Loucy (cell line): Measurements from ENCODE around the gene NXT1.

ENCODE experiments used
- H2AFZ ChIP-seq: fragments of 200-600 bp; sonication (generic); 2 replicates; pipeline ENCODE4 v1.6.0; 2016; ENCODE audit warnings: antibody characterized with exemption, mild to moderate bottlenecking, low read length, moderate library complexity
- H3F3A ChIP-seq: fragments of 200-600 bp; 2 replicates; pipeline ENCODE4 v1.6.0; 2016; ENCODE audit warnings: antibody characterized with exemption, low read depth, mild to moderate bottlenecking
- H3K27me3 ChIP-seq: fragments of 200-600 bp; sonication (generic); 2 replicates; pipeline ENCODE4 v1.6.1; 2014; ENCODE audit warnings: low read length, mild to moderate bottlenecking; ENCODE audit not compliant: insufficient read depth, poor library complexity, severe bottlenecking
- H3K36me3 ChIP-seq: fragments of 200-600 bp; sonication (generic); 2 replicates; pipeline ENCODE4 v1.6.1; 2016; ENCODE audit warnings: low read length; ENCODE audit not compliant: insufficient read depth
- H3K4me1 ChIP-seq: fragments of 200-600 bp; sonication (generic); 2 replicates; pipeline ENCODE4 v1.5.1; 2014; ENCODE audit warnings: low read length, mild to moderate bottlenecking; ENCODE audit not compliant: insufficient read depth, poor library complexity, severe bottlenecking
- H3K4me2 ChIP-seq: fragments of 200-600 bp; sonication (generic); 2 replicates; pipeline ENCODE4 v1.6.0; 2014; ENCODE audit warnings: antibody characterized with exemption, low read length, low read depth, mild to moderate bottlenecking; ENCODE audit not compliant: poor library complexity, severe bottlenecking
- H3K4me3 ChIP-seq: fragments of 200-600 bp; sonication (generic); 2 replicates; pipeline ENCODE4 v1.5.1; 2014; ENCODE audit warnings: low read length, mild to moderate bottlenecking, mixed read lengths; ENCODE audit not compliant: poor library complexity, severe bottlenecking
- H3K79me2 ChIP-seq: fragments of 200-600 bp; sonication (generic); 2 replicates; pipeline ENCODE4 v1.6.1; 2014; ENCODE audit warnings: low read length; ENCODE audit not compliant: insufficient read depth
- H3K9ac ChIP-seq: fragments of 200-600 bp; sonication (generic); 2 replicates; pipeline ENCODE4 v1.6.0; 2014; ENCODE audit warnings: mild to moderate bottlenecking, low read depth, low read length, moderate library complexity; ENCODE audit not compliant: poor library complexity, severe bottlenecking
- H3K9me2 ChIP-seq: fragments of 200-600 bp; sonication (generic); replicated peaks from 2 replicates; pipeline ENCODE4 v1.6.1; 2016; ENCODE audit warnings: low read depth, low read length, mixed read lengths
- H3K9me3 ChIP-seq: fragments of 200-600 bp; sonication (generic); 2 replicates; pipeline ENCODE4 v1.6.1; 2014; ENCODE audit warnings: mild to moderate bottlenecking, antibody characterized with exemption, low read length, low read depth; ENCODE audit not compliant: insufficient read depth
- H4K20me1 ChIP-seq: fragments of 200-600 bp; sonication (generic); 2 replicates; pipeline ENCODE4 v1.6.0; 2014; ENCODE audit warnings: antibody characterized with exemption, low read length, mild to moderate bottlenecking; ENCODE audit not compliant: insufficient read depth, poor library complexity, severe bottlenecking
- CTCF ChIP-seq: fragments of 200-600 bp; sonication (generic); conservative IDR thresholded peaks from 2 replicates; pipeline ENCODE4 v1.5.1; 2014; ENCODE audit warnings: mild to moderate bottlenecking, antibody characterized with exemption, low read length
- EZH2phosphoT487 ChIP-seq: fragments of 200-600 bp; IDR thresholded peaks from 2 replicates; pipeline ENCODE4 v1.6.1; 2018; ENCODE audit warnings: antibody characterized with exemption, mild to moderate bottlenecking, moderate library complexity, borderline replicate concordance

Gene NXT1

GRCh38 chr20:23370274-23370673 is 19.7 kb downstream of the NXT1 start:
- TF ChIP-seq CTCF: no peak
- TF ChIP-seq EZH2phosphoT487: no peak
- H4K20me1 ChIP-seq: peaks cover 27% of the 10 kb centered on the region
- H3K9me3 ChIP-seq: no peaks in the 10 kb centered on the region
- peaks cover 69% of the 10 kb centered on the region for H3K36me3 ChIP-seq
- no peak overlapping the region for H3K4me2 ChIP-seq
- H3K27me3 ChIP-seq: no peaks in the 10 kb centered on the region
- no peaks in the 10 kb centered on the region for H3F3A ChIP-seq
- no peak overlapping the region for H3K9ac ChIP-seq
- peaks cover 36% of the 10 kb centered on the region for H3K79me2 ChIP-seq
- no peaks in the 10 kb centered on the region for H3K9me2 ChIP-seq
- no peak overlapping the region for H2AFZ ChIP-seq
- H3K4me1 ChIP-seq: peaks cover 30% of the 10 kb centered on the region
- H3K4me3 ChIP-seq: no peak overlapping the region

- no peaks in the 10 kb centered on the region for H3F3A ChIP-seq
- H4K20me1 ChIP-seq: peaks cover 25% of the 10 kb centered on the region
- no peak overlapping the region for H2AFZ ChIP-seq
- no peak overlapping the region for H3K9ac ChIP-seq
- H3K4me1 ChIP-seq: peaks cover 24% of the 10 kb centered on the region
- H3K36me3 ChIP-seq: peaks cover 75% of the 10 kb centered on the region
- H3K4me2 ChIP-seq: no peak overlapping the region
- H3K79me2 ChIP-seq: peaks cover 30% of the 10 kb centered on the region
- no peaks in the 10 kb centered on the region for H3K27me3 ChIP-seq
- no peak for TF ChIP-seq EZH2phosphoT487
- TF ChIP-seq CTCF: no peak
- no peak overlapping the region for H3K4me3 ChIP-seq
- no peaks in the 10 kb centered on the region for H3K9me2 ChIP-seq
- no peaks in the 10 kb centered on the region for H3K9me3 ChIP-seq
Measured at GRCh38 chr20:23370873-23371272, 20.3 kb downstream of the NXT1 start.

GRCh38 chr20:23371496-23371895 is 20.9 kb downstream of the NXT1 start:
- TF ChIP-seq EZH2phosphoT487 (no peak), CTCF (no peak)
- H3K36me3 ChIP-seq: peaks cover 81% of the 10 kb centered on the region
- peaks cover 19% of the 10 kb centered on the region for H4K20me1 ChIP-seq
- H3F3A ChIP-seq: no peaks in the 10 kb centered on the region
- H3K9ac ChIP-seq: no peak overlapping the region
- H3K9me2 ChIP-seq: no peaks in the 10 kb centered on the region
- no peak overlapping the region for H3K4me2 ChIP-seq
- H3K27me3 ChIP-seq: no peaks in the 10 kb centered on the region
- no peak overlapping the region for H2AFZ ChIP-seq
- peaks cover 24% of the 10 kb centered on the region for H3K79me2 ChIP-seq
- H3K4me1 ChIP-seq: peaks cover 19% of the 10 kb centered on the region
- no peaks in the 10 kb centered on the region for H3K9me3 ChIP-seq
- no peak overlapping the region for H3K4me3 ChIP-seq
